Measurements from ENCODE around the gene HMGN3. TPM values are rescaled to one million over a fixed set of nuclear protein-coding genes. Genes with fewer than 3 reads are reported as not detected.

HMGN3 gene
- total RNA-seq, 1 donor from 2014 or later: 44.6 TPM

DNA sequence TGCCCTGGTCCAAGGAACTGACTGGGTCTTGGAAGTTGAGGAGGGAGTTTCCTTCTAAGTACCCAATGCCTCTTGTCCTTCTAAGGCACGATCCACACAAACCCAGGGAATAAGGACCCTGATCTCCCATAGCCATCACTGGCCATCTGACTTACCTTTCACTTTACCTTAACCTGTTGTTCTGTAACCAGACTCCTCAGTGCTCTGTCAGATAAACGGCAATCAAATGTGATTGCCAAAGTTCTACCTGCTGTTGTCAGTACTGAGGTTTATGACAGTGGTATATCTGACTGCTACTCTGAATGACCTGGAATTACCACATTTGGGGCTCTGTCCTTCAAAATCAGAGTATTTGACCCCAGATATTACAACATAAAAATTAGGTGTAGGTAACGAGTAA is 49.8 kb downstream of the HMGN3 start:
- no peak for DNase-seq

DNA sequence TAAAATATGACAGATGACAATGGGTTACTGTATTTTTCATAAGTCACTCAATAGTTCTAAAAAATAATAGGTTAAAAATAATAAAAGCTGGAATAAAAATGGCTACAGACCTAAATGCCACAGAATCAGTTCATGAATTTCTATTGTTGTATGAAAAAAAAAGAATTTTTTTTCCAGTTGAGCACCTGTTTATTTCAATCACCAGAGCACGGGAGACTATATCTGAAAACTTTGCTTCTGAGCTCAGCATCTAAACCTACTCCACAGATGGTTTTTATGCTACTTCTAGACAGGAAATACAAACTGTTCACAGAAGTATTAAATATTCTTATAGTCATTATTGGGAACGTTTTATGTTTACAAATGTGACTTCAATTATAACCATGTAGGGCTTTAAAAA is 50.4 kb downstream of the HMGN3 start:
- no peak for DNase-seq

DNA sequence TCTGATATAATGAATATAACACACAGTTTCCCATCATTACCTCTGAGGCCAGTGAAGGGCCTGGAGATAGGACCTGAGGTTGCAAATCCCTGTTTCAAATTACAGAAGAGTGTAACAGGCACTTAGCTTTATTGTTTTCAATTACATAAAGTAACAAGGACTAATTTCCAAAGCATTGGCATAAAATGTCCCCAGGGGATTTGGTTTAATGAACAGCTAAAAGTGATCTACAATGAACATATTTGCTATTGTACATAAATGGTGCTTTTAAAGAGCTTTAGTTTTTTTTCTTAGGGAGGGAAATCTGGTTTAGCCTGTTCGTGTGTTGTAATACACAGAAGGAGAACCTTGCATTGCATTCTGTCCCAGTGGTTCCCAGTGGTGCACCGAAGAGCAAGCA is 54.4 kb downstream of the HMGN3 start:
- no peak for DNase-seq

DNA sequence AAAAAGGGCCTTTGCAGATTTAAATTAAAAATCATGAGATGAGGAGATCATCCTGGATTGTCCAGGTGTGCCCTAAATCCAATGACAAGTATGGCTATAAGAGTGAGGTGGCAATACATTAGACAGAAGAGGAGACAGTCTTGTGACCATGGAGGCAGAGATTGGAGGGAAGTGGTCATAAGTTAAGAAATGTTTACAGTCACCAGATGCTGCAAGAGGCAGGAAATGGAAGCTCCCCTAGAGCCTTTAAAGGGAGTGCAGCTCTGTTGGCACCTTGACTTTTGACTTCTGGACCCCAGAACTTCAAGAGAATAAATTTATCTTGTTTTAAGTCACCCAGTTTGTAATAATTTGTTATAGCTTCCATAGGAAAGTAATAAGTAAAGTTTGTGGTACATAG is 61.1 kb downstream of the HMGN3 start:
- DNase-seq: no peak

DNA sequence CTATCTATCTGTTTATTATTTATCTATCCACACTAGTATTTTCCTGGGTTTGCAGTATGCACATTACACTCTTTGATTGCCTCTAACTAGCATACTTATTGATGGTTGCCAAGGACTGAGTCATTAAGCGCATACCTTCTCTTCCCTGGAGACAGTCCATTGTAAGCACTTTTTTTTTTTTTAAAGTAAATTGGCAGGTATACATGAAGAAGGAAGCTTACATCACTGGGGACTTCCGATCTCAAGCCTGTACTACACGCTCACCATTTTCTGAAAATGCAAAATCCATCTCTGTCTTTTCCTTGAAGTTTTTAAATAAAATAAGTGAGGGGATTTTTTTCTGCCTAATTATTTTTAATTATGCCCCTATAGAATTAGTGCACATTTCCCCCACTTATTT is 63.5 kb downstream of the HMGN3 start:
- DNase-seq: no peak

DNA sequence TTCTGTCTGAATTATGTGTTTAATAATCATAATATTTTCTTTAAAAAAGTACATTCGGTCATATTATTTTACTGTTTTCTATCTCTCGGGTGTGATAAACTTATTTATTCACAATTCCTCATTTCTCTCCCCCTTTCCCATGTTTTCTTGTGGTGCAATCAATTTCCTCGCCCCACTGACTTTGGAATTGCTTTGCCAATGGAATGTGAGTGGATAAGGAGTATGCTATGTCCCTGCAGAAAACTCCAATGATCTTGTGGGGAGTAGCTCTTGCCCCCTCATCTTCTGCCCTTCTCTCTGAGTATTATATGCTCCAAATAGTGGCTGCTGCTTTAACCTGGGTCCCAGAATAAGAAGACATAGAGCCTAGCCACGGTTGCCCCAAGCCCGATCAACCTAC is 64.1 kb downstream of the HMGN3 start:
- DNase-seq: no peak

DNA sequence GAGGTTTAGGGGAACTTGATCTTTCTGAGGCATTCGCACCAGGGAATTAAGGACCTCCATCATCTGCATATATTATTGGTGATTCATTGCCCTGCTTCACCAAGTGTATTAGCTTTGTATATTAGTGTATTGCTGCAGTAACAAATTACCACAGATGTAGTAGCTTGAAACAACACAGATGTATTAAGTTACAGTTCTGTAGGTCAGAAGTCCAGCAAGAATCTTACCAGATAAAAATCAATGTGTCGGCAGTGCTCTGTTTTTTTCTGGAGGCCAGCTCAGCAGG is 65.8 kb downstream of the HMGN3 start:
- DNase-seq: no peak

DNA sequence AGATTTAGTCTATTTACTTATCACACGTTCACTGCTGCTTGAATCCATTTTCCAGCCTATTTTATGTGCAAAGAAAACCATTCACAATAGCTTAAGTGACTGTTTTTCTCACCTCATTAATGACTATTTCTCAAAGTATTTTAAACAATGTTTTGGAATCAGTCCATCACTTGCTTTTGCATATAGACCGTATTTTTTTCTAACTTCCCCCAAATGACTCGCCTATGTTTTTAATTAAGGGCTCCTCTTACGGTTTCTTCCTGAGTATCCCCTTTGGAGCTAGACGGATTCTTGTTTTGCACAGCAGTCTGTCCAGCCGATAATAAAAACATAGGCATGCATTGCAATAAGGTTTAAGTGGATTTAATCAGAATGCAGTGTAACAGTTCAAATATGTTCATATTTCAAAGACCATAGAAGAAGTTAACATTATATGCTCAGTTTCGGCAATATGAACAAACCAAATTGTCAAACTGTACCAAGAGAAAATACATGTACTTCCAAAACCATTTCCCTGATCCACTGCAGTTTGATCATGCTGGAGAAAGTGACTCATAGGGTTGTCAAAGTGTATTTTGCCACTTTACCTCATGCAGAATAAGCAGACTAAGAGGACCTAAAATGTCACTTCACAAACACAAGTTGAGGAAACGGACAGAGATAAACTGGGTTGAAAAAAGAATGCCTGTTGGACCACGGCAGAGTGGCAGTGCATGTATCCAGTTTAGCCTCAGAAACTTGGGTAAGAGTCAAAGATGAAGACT is 66.4 kb downstream of the HMGN3 start:
- no peak for DNase-seq

DNA sequence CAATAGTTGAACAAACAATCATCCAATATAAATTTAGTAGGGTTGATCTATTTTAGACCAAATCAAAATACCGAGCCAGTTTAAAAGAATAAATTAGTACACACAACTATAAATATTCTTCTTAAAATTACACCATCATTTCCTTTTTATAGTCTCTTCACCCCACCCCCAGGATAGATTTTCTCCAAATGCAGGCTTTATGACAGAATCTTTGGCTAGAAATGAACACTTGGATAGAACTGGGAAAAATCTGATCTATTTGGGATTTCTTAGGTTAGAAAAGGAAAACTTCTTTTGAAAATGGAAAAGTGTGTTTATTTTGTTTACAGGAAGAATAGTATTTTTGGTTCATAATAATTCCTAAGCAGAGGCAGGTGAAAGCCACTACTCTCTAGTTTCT is 74.6 kb downstream of the HMGN3 start:
- no peak for DNase-seq

DNA sequence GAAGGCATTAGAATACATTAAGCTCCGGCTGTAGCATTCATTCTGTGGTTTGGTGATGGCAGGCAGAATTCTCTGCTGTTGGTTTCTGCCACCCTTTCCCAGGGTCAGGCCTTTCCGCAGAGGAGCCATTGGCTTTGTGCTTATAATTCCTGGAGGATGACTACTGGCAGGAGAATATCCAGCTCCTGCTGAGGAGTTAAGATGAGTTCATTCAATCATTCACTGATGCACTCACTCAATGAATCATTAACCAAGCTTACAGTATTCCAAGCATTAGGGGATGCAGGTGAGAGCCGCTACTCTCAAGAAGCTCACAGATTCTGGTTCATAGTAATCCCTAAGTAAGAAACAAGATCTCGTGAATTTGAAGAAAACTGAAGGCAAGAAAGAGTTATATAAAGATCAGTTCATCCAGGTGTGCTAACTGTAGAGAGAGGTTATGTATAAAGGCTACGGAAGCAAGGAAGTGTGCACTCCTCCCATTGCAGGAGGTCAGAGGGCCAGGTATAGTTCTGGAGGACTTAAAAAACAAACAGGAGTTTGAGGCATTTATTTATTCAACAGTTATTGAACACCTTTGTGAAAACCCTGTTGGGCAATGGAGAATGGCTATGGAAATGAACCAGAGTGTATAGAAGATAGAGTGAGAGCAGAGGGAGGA is 75.5 kb downstream of the HMGN3 start:
- DNase-seq: no peak

DNA sequence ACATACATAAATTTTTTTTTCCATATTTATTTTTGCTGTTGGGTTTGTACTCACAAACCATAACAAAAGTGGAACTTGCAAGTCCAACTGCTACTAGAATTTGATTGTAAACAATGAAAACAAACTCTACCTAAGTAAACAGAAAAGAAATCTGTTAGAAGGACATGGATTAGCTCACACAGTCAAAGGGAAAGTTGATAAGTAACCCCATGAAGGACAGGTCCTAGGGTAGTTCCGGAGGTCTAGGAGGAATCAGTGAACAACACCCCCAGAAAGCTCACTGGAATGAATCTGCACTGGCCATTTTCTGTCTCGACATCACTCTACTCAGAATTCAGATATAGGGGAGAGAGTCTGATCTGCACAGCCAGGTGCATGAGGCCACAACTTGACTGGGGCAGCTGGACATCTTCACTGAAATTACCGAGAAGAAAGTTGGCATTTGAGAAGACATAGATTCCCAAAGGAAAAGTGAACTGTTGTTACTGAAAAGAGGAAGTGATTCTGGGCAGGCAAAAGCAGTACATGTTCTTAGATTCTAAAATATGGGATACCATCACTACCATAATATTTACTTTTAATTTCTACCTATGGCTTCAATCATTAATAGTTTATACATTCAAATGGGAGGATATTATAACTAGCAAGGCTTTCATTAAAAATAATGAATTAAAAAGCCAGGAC is 76.4 kb downstream of the HMGN3 start:
- DNase-seq: no peak

DNA sequence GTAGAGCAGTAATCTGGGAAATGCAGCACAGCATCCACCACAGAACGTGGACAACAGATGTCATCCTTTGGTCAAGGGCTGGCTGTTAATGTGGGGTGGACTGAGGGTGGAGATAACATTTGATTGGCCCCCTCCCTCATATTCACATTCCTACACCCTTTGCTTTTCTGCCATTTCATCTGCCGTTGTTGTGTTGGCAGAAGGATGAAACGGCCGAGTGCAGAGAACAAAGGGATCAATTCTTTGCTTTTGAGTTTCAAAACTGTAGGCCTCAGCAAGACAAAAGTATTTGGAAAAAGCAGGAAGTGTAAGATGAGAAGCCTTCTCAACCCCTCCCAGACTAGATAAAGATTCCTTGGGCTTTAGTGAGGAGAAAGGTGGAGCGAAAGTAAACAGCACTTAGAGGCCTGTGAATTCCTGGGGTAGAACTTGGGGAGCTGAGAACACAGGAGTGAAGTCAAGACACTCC is 82.2 kb downstream of the HMGN3 start:
- no peak for DNase-seq

Other genes with a start within 250 kb of the HMGN3 start
- gene PHIP, start 156.4 kb downstream of the HMGN3 start, total RNA-seq: 78.0 TPM